ENCODE results near the gene MSI2.

The MSI2 gene

DNA sequence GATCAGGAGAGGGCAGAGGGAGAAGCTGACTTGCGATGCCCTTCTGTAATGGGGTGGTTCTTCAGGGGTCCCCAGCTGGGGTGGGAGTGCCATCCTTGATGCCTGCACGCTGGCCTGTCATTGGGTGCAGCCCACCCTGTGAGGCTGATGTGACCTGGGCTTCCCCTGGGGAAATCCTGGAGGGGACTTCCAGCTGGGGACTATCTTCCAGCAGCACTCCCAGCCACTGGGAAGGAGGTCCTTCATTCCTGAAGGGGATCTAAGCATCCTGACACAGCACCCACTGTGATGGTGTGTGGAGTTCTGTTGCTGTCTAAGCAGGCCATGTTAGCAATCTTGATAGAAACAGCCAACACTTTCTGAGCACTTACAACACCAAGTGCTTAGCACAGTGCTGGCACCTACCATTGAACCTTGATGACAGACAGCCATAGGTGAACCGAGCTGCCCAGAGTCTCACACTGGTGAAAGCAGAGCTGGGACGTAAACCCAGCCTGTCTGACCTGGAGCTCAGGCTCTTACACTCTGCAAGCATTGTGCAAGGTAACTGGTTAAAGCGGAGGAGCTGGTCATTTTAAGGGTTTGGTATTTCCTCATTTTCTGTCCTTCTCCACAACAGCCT lies 277.5 kb downstream of the MSI2 start:
- DNase-seq, result no peak

- no peak for DNase-seq
Measured at GRCh38 chr17:57534863-57535248, 278.5 kb downstream of the MSI2 start.

GRCh38 chr17:57535249-57535966 lies 279.1 kb downstream of the MSI2 start:
- DNase-seq, result no peak

GRCh38 chr17:57536289-57536688 lies 280.0 kb downstream of the MSI2 start:
- no peak for DNase-seq

DNA sequence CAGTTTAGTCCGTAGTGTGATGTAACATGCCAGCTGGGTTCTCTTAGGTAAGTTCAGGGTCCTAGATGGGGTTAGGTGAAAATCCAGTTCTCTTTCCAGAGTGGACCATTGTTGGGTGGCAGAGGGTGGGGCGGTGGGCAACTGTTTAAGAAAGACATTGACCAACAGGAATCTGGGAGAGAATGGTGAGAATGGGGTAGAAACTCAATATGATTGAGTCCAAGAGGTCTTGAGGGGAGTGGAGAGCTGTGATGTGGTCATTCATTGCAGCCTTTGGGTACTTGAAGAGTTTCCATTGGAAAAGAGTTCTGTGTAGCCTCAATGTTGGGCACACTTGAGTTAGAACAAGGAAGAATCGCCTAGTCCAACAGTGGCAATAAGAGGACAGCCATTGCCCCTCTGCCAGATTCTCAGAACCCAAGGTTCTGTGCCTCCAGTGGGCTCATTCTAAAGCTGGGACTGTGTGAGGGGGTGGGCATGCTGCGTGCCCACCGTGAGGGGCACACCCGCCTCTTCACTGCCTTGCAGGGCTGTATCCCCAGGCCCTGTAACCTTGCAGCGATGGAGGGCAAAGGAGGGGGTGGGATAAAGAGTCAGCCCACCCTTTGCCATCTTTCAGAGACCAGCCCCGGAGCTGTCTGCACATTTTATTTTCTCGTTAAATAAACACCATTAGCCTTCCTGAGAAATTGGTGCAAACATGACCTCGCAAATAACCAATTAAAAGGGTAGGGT lies 280.6 kb downstream of the MSI2 start:
- DNase-seq, result no peak

DNA sequence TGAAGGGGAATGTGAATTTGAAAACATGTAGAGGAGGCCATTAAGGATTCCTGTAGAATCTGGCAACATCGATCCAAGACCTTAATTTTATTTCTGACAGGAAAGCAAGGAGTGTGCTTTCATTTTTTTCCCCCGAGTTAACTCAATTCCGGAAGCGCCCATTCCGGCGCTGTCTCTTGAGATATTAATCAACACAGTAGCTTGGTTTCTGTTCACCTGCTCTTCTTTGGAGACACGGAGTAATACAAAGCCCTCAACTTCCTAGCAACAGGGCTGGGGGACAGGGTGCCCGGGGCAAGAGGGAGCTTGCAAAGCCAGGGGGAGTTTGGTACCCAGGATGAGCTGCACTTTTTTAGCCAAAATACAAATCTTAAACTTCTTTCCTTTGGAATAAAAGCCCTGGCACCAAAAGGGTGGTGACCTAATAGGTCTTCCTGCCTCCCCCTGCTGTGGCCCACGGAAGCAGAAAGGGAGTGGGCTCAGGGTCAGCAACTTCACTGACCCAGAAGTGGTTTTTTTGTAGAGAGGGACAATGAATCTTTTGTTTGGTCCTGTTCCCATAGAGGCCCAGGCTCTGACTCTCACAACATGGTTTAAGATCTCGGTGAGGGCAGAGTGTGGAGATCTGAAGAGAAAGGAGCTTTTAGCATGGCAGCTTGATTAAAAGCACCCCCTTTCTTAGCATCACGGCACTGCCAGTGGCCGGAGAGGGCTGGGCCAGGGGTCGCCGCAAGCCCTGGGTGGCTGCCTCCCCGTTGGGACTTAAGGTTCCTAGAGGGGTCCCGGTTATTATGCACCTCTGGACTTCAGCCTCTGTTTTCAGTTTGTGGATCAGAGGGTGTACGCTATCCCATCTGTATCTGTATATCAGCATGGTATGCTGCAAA lies 281.4 kb downstream of the MSI2 start:
- DNase-seq, result no peak

DNA sequence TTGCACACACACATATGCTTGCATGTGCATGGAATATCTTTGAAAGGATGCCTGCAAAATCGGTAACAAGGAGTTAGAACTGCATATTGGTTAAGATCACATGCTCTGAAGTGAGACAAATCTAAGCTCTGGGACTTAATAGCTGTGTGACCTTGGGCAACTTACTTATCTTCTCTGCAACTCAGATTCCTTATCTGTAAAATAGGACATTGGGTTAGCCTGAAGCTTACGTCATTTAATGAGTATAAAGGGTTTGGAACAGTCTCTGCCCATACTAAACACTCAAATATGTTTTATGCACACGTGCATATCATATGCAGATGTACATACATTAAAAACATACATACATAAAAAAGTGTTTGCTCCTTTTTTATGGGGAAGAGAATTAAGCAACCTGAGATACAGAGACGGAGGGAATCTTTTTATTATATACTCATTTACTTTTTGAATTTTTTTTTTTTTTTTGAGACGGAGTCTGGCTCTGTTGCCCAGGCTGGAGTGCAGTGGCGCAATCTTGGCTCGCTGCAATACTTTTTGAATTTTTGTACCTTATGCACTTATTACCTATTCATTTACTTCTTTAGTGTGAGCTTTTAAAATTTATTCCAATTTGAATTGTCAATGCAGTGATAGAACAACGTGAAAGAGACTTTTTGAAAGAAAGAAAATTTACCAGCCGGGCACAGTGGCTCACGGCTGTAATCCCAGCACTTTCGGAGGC lies 282.6 kb downstream of the MSI2 start:
- no peak for DNase-seq

DNA sequence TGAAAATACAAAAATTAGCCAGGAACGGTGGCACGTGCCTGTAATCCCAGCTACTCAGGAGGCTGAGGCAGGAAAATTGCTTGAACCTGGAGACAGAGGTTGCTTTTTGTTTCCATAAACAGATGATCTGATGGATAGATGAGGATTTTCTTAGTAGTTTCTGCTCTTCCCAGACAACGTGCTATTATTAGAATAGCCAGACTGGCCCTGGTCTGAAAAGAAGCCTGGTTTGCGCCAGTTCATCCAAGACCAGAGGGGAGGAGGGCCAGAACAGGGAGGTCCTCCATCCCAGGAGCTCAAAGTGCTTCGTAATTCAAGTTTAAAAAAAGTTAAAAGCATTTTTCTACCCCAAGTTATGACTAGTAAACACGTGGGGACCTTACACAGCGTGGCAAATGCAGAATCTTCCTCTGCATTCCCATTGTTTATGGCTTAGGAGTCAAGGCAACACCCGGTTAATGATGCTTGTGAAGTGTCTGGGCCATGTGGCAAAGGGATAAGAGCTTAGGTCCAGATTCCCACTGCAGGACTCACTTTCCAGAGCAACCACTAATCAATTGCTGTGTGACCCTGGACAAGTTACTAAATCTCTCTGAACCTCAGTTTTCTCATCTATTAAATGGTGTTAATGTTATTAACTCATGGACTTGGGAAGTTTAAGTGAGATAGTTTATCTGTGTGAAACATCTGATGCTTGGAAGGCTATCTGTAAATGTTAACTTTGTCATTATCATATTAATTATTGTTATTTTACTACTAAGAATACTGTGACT lies 283.4 kb downstream of the MSI2 start:
- no peak for DNase-seq

GRCh38 chr17:57540596-57540995 lies 284.3 kb downstream of the MSI2 start:
- no peak for DNase-seq

DNA sequence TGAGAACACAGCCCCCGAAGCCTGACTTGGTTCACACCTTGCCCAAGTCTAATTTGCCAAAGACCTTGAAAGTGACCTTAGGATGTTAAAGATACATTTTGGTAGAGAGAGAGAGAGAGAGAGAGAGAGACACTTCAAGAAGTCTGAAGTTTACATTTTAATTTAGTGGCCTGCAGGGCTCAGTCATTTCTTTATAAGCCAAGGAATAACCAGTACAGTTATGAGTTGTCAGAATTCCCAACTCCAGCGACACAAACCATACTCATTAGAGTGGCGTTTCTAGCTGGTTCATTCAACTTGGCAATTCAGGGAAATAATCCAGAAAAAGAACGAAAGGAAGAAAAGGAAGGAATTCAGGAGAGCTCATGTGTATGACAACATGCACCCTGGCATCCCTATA lies 284.7 kb downstream of the MSI2 start:
- no peak for DNase-seq

- no peak for DNase-seq
Measured at GRCh38 chr17:57541472-57542394, 285.4 kb downstream of the MSI2 start.

- DNase-seq, result no peak
Measured at GRCh38 chr17:57542510-57542909, 286.2 kb downstream of the MSI2 start.

DNA sequence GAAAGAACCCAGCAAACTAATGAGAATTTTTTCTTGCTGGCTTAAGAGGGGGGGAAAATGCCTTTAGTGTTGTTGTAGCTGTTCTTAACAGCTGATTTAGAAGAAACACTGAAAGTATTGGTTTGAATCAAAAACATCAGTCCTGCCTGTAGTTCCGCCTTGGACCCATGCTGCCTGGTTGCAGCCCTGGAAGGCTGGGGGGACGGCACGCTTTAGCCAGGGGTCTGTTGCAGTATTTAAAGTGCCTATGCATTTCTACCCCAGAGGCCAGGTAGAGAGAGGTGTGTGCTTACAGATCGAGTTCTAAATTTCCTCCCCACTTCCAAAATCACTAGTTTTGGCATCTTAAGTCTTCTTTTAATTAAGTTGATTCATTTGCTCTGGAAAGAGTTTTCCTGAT lies 286.9 kb downstream of the MSI2 start:
- no peak for DNase-seq

GRCh38 chr17:57544401-57544800 lies 288.1 kb downstream of the MSI2 start:
- DNase-seq, result no peak

GRCh38 chr17:57544834-57545463 lies 288.6 kb downstream of the MSI2 start:
- DNase-seq, result no peak

DNA sequence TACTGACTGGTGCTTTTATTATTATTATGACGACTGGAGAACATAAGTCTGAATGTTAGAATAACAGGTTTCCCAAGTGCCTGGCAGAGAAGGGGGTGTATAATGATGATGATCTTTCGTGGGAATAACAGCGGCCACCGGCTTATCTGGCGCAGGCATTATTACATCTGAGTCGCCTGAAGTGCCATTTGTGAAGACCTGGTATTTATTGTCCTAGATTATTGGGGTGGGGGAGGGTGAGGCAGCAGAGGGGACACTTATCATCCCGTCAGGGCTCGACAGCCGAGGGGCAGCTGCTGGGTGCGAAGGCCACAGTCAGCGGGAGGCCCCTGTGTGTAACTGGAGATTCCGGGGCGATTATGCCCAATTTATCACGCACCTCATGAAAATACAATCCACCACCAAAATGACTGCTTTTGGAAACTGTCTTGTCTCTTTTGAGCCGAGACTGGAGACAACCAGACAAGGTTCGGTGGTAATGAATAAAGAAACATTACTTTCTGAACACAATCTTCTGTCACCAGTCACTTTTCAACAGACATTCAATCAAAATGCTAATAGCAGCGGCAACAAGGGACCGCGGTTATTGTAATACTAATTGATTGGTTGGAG lies 289.5 kb downstream of the MSI2 start:
- no peak for DNase-seq

GRCh38 chr17:57548421-57549410 lies 292.4 kb downstream of the MSI2 start:
- no peak for DNase-seq

DNA sequence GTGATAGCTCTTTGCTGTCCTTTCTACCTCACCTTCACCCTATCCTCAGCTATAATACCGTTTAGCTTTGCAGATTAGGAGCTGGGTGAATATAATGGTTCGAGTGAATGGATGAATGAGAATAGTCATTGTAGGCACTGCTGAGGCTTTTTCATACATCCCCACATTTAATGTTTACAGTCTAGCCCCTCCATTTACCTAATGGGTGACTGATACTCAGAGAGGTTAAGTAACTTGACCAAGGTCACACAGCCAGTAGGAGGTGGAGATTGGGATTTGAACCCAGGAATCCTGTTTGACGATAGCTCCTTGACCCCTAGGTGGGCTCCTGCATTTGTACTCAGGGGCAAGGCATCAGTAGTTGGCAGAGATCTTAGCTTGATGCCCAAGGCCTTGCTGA lies 293.1 kb downstream of the MSI2 start:
- DNase-seq, result no peak

Measured in stimulated activated CD8-positive, alpha-beta memory T cell treated with anti-CD3 and anti-CD28 coated beads, Interleukin-4, amount 100 ng/mL, for 48 hours (primary cell).